Vagina (tissue), 2 donors: ENCODE results near the gene RBM12. TPM values are rescaled to one million over a fixed set of nuclear protein-coding genes. Genes with fewer than 3 reads are reported as not detected.
A peak's percentile ranks its signal among the peaks of the same experiment; 100 is the strongest.

Source experiments
- DNase-seq, 2 donors: peaks; one replicate each; pipeline ENCODE4 v3.0.0-alpha.2; 2017; ENCODE audit errors: extremely low spot score in 2 of 2
- H3K27ac ChIP-seq: fragments of 200-600 bp; sonication (generic); one replicate; pipeline ENCODE4 v1.5.1; 2019
- H3K27me3 ChIP-seq: fragments of 200-600 bp; sonication (generic); one replicate; pipeline ENCODE4 v1.5.1; 2019
- H3K36me3 ChIP-seq, 2 donors: fragments of 200-600 bp; sonication (generic); one replicate each; pipeline ENCODE4 v1.5.1; 2017 to 2019
- H3K4me1 ChIP-seq: fragments of 200-600 bp; sonication (generic); one replicate; pipeline ENCODE4 v1.5.1; 2019
- H3K4me3 ChIP-seq, 2 donors: fragments of 200-600 bp; sonication (generic); 1 replicate in 1 of 2; 2 replicates in 1 of 2; pipeline ENCODE4 v1.5.1; 2016 to 2019
- H3K9me3 ChIP-seq: fragments of 200-600 bp; sonication (generic); one replicate; pipeline ENCODE4 v1.5.1; 2019
- CTCF ChIP-seq, 3 experiments: fragments of 450-650 bp in 2 of 3; fragments of 200-600 bp in 1 of 3; sonication (generic) in 1 of 3; IDR thresholded peaks; one replicate each; pipeline ENCODE4 v1.5.1; 2017 to 2019; ENCODE audit warnings: antibody characterized with exemption in 3 of 3, mild to moderate bottlenecking in 2 of 3, moderate library complexity in 2 of 3
- POLR2A ChIP-seq, 2 donors: fragments of 450-650 bp; IDR thresholded peaks; one replicate each; pipeline ENCODE4 v1.6.1; 2017; ENCODE audit warnings: antibody characterized with exemption in 2 of 2, mild to moderate bottlenecking in 2 of 2, moderate library complexity in 2 of 2
- POLR2AphosphoS5 ChIP-seq, 2 donors: sonication (generic); formaldehyde crosslinking; IDR thresholded peaks; one replicate each; pipeline ENCODE4 v1.9.0; 2017; ENCODE audit warnings: antibody characterized with exemption in 2 of 2, mild to moderate bottlenecking in 2 of 2, low read depth in 1 of 2; ENCODE audit not compliant: insufficient read depth in 1 of 2
- intact Hi-C: fragments of 100-400 bp; cut with DNase I; formaldehyde crosslinking; loops from one replicate; pipeline ENCODE4 v1.15.1; 2023
- total RNA-seq: library from RNA; depleted of rRNA; stranded (reverse); fragments of >200 nt; gene quantifications from one replicate; pipeline ENCODE4 v1.2.3, GENCODE V29; 2016

The RBM12 gene
- total RNA-seq, 1 donor from 2014 or later = 26.8 TPM

GRCh38 chr20:35699957-35700624, 35.4 kb upstream of the RBM12 start:
- peak in 1 of 2 donors; percentile 2 for DNase-seq
- H3K4me1 ChIP-seq = peaks cover 24% of the 10 kb centered on the region
- no peaks in the 10 kb centered on the region for H3K27me3 ChIP-seq
- H3K9me3 ChIP-seq = no peaks in the 10 kb centered on the region
- intact Hi-C loops = loop anchor here (2.0 kb wide), 1 partner anchor 43 kb away; the partner anchor contains the start of gene RBM39
- H3K4me3 ChIP-seq = peak overlapping the region; percentile 79 to 89
- H3K27ac ChIP-seq = peak overlapping the region; percentile 84
- TF ChIP-seq POLR2AphosphoS5 (IDR thresholded peaks at IDR 0.05; ENCODE audit: insufficient read depth in 1 of 2, low read depth in 1 of 2) = no peak
- no peak for TF ChIP-seq POLR2A (IDR thresholded peaks at IDR 0.05)
- no peak for TF ChIP-seq CTCF (IDR thresholded peaks at IDR 0.05)
- peaks cover 5 to 47% of the 10 kb centered on the region in 2 donors for H3K36me3 ChIP-seq

GRCh38 chr20:35699127-35699956, 34.6 kb upstream of the RBM12 start, which contains the start of the genes NFS1 and ROMO1:
TSS of gene NFS1 (minus strand) at chr20:35699352. CDS start at chr20:35699288, 64 bp downstream.
TSS of gene ROMO1 (plus strand) at chr20:35699405. CDS start at chr20:35699633, 228 bp downstream.
- H3K9me3 ChIP-seq = no peaks in the 10 kb centered on the region
- TF ChIP-seq CTCF (IDR thresholded peaks at IDR 0.05) (peak in 1 of 3 experiments; percentile 4), POLR2A (IDR thresholded peaks at IDR 0.05) (peak in 1 of 2 donors; percentile 37), POLR2AphosphoS5 (IDR thresholded peaks at IDR 0.05; ENCODE audit: insufficient read depth in 1 of 2, low read depth in 1 of 2) (peak; percentile 67 to 88)
- no peaks in the 10 kb centered on the region for H3K27me3 ChIP-seq
- H3K36me3 ChIP-seq = peaks cover 5 to 45% of the 10 kb centered on the region in 2 donors
- peak within 1 kb of the TSS; percentile 84 for H3K27ac ChIP-seq
- intact Hi-C loops = loop anchor here (2.0 kb wide), 1 partner anchor 43 kb away; the partner anchor contains the start of gene RBM39
- H3K4me1 ChIP-seq = peaks cover 24% of the 10 kb centered on the region
- peak within 1 kb of the TSS; percentile 79 to 89 for H3K4me3 ChIP-seq
- peak in 1 of 2 donors; percentile 86 for DNase-seq

- peaks cover 0 to 45% of the 10 kb centered on the region in 2 donors for H3K36me3 ChIP-seq
- no peaks in the 10 kb centered on the region for H3K27me3 ChIP-seq
- H3K4me3 ChIP-seq = peak overlapping the region; percentile 79 to 89
- peak overlapping the region; percentile 84 for H3K27ac ChIP-seq
- intact Hi-C loops = loop anchor here (2.0 kb wide), 1 partner anchor 44 kb away; the partner anchor contains the start of gene RBM39
- no peak for TF ChIP-seq POLR2A (IDR thresholded peaks at IDR 0.05)
- no peak for TF ChIP-seq POLR2AphosphoS5 (IDR thresholded peaks at IDR 0.05; ENCODE audit: insufficient read depth in 1 of 2, low read depth in 1 of 2)
- no peak for TF ChIP-seq CTCF (IDR thresholded peaks at IDR 0.05)
- H3K4me1 ChIP-seq = peaks cover 24% of the 10 kb centered on the region
- no peaks in the 10 kb centered on the region for H3K9me3 ChIP-seq
- peak in 1 of 2 donors; percentile 85 for DNase-seq
These were observed 33.8 kb upstream of the RBM12 start for GRCh38 chr20:35698298-35699126.

- Histone ChIP-seq H3K4me3 (peak overlapping the region; percentile 79 to 89), H3K4me1 (peaks cover 24% of the 10 kb centered on the region), H3K27ac (no peak overlapping the region), H3K9me3 (no peaks in the 10 kb centered on the region), H3K36me3 (peaks cover 0 to 44% of the 10 kb centered on the region in 2 donors), H3K27me3 (no peaks in the 10 kb centered on the region)
- intact Hi-C loops = loop anchor here (2.0 kb wide), 1 partner anchor 45 kb away; the partner anchor contains the start of gene RBM39
- no peak for TF ChIP-seq POLR2A (IDR thresholded peaks at IDR 0.05)
- no peak for TF ChIP-seq POLR2AphosphoS5 (IDR thresholded peaks at IDR 0.05; ENCODE audit: insufficient read depth in 1 of 2, low read depth in 1 of 2)
- no peak for TF ChIP-seq CTCF (IDR thresholded peaks at IDR 0.05)
- peak in 1 of 2 donors; percentile 75 for DNase-seq
These were observed 33.1 kb upstream of the RBM12 start for GRCh38 chr20:35697696-35698297.
